Prostate gland (tissue), 2 donors: Measurements from ENCODE around the gene SLAMF8. TPM values are rescaled to one million over a fixed set of nuclear protein-coding genes. Genes with fewer than 3 reads are reported as not detected.

Experiments
- DNase-seq: peaks from one replicate; pipeline ENCODE4 v3.0.0-alpha.2; 2019; ENCODE audit warnings: low spot score
- H3K27ac ChIP-seq, 2 donors: fragments of 200-600 bp; sonication (generic); 2 replicates each; pipeline ENCODE4 v1.5.1; 2017 to 2019
- H3K27me3 ChIP-seq: fragments of 200-600 bp; sonication (generic); replicated peaks from 2 replicates; pipeline ENCODE4 v1.5.1; 2019; ENCODE audit not compliant: insufficient read depth
- H3K36me3 ChIP-seq, 2 donors: fragments of 200-600 bp; sonication (generic); 1 replicate in 1 of 2; 2 replicates in 1 of 2; pipeline versions ENCODE4 v1.5.1 to v1.8.1; 2017 to 2019
- H3K4me1 ChIP-seq: fragments of 200-600 bp; sonication (generic); replicated peaks from 2 replicates; pipeline ENCODE4 v1.5.1; 2019
- H3K4me3 ChIP-seq, 2 donors: fragments of 200-600 bp; sonication (generic); 2 replicates each; pipeline ENCODE4 v1.5.1; 2017 to 2019
- H3K9me3 ChIP-seq: fragments of 200-600 bp; sonication (generic); 2 replicates; pipeline ENCODE4 v1.5.1; 2017
- POLR2A ChIP-seq: fragments of 450-650 bp; IDR thresholded peaks from one replicate; pipeline ENCODE4 v1.6.1; 2016; ENCODE audit warnings: antibody characterized with exemption, mild to moderate bottlenecking
- POLR2AphosphoS5 ChIP-seq: sonication (generic); formaldehyde crosslinking; IDR thresholded peaks from one replicate; pipeline ENCODE4 v1.6.1; 2017; ENCODE audit warnings: antibody characterized with exemption
- WGBS: methylation state at CpG from one replicate; pipeline ENCODE4 v1.1.5; 2018; 5-methylcytosine and 5-hydroxymethylcytosine counted together
- intact Hi-C: fragments of 100-400 bp; cut with DNase I; formaldehyde crosslinking; loops from one replicate; pipeline ENCODE4 v1.14.2; 2022
- total RNA-seq, 2 donors: library from RNA; depleted of rRNA; stranded (reverse); fragments of >200 nt; gene quantifications; one replicate each; pipeline ENCODE4 v1.1.0, GENCODE V29; 2016
- TF ChIP-seq, protein P1 (sequence below), 4 experiments: fragments of 200-600 bp in 2 of 4; fragments of 450-650 bp in 2 of 4; sonication (generic) in 2 of 4; IDR thresholded peaks; 1 replicate in 3 of 4; 2 replicates in 1 of 4; pipeline ENCODE4 v1.5.1; 2016 to 2019; ENCODE audit warnings: antibody characterized with exemption in 4 of 4, mild to moderate bottlenecking in 2 of 4, moderate library complexity in 2 of 4

SLAMF8 gene
- total RNA-seq, 2 donors from 2014 or later = 1.1 to 1.2 TPM

DNA sequence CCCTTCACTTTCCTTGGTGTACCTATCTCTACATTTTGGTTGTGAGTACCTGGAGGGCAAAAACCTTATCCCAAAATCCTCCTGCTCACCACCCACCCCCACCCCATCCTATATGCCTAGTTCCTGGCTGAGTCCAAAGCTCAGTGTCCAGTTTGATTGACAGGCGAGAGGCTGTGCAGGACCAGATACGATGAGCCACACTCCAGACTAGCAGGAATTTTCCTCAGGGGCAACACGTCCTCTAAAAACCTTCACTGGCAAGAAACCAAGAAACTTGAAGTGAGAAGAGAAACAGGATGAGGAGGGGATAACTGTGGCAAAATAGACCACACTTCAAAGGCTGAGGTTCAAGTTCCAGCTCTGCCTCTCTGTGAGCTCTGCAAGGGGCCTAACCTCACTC is 1.1 kb upstream of the SLAMF8 start:
- TF ChIP-seq POLR2AphosphoS5 = no peak
- TF ChIP-seq, protein P1, sequence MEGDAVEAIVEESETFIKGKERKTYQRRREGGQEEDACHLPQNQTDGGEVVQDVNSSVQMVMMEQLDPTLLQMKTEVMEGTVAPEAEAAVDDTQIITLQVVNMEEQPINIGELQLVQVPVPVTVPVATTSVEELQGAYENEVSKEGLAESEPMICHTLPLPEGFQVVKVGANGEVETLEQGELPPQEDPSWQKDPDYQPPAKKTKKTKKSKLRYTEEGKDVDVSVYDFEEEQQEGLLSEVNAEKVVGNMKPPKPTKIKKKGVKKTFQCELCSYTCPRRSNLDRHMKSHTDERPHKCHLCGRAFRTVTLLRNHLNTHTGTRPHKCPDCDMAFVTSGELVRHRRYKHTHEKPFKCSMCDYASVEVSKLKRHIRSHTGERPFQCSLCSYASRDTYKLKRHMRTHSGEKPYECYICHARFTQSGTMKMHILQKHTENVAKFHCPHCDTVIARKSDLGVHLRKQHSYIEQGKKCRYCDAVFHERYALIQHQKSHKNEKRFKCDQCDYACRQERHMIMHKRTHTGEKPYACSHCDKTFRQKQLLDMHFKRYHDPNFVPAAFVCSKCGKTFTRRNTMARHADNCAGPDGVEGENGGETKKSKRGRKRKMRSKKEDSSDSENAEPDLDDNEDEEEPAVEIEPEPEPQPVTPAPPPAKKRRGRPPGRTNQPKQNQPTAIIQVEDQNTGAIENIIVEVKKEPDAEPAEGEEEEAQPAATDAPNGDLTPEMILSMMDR (IDR thresholded peaks at IDR 0.05) = no peak
- TF ChIP-seq POLR2A = no peak
- DNase-seq = no peak
- Histone ChIP-seq H3K9me3 (no peaks in the 10 kb centered on the region), H3K4me3 (no peak overlapping the region), H3K4me1 (no peaks in the 10 kb centered on the region), H3K27me3 (no peaks in the 10 kb centered on the region), H3K27ac (no peak overlapping the region), H3K36me3 (no peaks in the 10 kb centered on the region)
- 58% methylated on average over 3 of the region's 3 CpGs for WGBS
- intact Hi-C loops = no loop called here

DNA sequence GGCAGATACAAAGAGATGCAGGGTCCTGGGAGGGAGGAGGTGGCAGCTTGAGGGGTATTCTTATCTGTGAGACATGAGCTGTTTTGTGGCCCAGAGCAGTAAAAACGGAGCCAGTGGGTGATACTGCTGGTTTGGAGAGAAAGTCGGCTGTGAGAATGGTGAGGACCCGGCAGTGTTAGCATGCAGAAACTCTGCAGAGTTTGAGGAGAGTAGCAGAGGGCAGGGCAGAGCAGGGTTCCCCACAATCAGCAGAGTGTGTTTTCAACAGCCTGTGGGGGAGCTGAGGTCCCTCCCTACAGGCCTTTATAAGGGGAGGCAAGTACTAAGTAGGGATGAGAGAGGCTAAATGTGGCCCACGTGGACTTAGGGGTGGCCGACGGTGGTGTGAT is 423 bp downstream of the SLAMF8 start:
- H3K4me1 ChIP-seq = no peaks in the 10 kb centered on the region
- DNase-seq = no peak
- intact Hi-C loops = no loop called here
- no peak overlapping the region for H3K27ac ChIP-seq
- 82% methylated on average over 6 of the region's 6 CpGs for WGBS
- no peaks in the 10 kb centered on the region for H3K36me3 ChIP-seq
- H3K4me3 ChIP-seq = no peak overlapping the region
- TF ChIP-seq, protein P1 (IDR thresholded peaks at IDR 0.05) = no peak
- TF ChIP-seq POLR2AphosphoS5 (no peak), POLR2A (no peak)
- H3K27me3 ChIP-seq = no peaks in the 10 kb centered on the region
- H3K9me3 ChIP-seq = no peaks in the 10 kb centered on the region

DNA sequence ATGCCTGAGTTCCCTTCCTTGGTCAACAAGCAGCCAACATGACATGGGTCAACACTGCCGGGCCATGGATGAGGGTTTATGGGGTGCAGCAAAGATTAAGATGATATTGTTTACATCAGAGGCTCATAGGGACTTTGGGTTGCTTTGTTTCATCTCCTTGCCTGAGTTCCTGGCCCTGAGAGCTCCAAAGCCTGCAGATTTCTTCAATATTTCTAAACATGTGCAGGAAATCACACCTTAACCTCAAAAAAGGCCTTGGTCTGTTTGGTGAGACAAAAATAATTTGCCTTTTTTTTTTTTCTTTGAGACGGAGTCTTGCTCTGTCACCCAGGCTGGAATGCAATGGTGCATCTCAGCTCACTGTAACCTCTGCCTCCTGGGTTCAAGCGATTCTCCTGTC is 876 bp downstream of the SLAMF8 start:
- Histone ChIP-seq H3K27ac (no peak overlapping the region), H3K9me3 (no peaks in the 10 kb centered on the region), H3K4me1 (no peaks in the 10 kb centered on the region), H3K27me3 (no peaks in the 10 kb centered on the region), H3K36me3 (no peaks in the 10 kb centered on the region), H3K4me3 (no peak overlapping the region)
- DNase-seq = no peak
- intact Hi-C loops = no loop called here
- TF ChIP-seq, protein P1 (IDR thresholded peaks at IDR 0.05) = no peak
- no peak for TF ChIP-seq POLR2A
- no peak for TF ChIP-seq POLR2AphosphoS5
- WGBS = 97% methylated on average over 3 of the region's 3 CpGs

DNA sequence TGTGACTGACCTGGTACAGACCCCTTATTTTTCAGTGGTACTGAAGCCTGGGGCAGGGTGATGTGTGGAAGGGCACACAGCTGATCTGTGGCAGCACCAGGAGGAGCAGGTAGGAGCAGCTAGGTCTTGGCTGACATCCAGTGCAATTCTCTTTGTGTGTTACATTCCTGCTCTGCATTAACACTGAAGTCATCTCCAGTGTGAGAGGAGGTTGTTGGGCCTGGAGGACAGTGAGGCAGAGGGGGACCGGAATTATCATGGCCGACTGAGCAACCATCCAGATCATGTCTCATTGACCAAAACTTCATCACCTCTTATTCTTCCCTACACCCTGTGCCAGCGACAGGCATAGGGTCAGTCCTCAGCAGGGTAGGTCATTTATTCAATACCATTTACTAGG is 1.5 kb downstream of the SLAMF8 start:
- no peak overlapping the region for H3K4me3 ChIP-seq
- no peaks in the 10 kb centered on the region for H3K4me1 ChIP-seq
- TF ChIP-seq, protein P1 (IDR thresholded peaks at IDR 0.05) = no peak
- no peak for TF ChIP-seq POLR2A
- TF ChIP-seq POLR2AphosphoS5 = no peak
- intact Hi-C loops = no loop called here
- no peak overlapping the region for H3K27ac ChIP-seq
- DNase-seq = no peak
- H3K9me3 ChIP-seq = no peaks in the 10 kb centered on the region
- WGBS = 79% methylated on average over 3 of the region's 3 CpGs
- no peaks in the 10 kb centered on the region for H3K36me3 ChIP-seq
- no peaks in the 10 kb centered on the region for H3K27me3 ChIP-seq

DNA sequence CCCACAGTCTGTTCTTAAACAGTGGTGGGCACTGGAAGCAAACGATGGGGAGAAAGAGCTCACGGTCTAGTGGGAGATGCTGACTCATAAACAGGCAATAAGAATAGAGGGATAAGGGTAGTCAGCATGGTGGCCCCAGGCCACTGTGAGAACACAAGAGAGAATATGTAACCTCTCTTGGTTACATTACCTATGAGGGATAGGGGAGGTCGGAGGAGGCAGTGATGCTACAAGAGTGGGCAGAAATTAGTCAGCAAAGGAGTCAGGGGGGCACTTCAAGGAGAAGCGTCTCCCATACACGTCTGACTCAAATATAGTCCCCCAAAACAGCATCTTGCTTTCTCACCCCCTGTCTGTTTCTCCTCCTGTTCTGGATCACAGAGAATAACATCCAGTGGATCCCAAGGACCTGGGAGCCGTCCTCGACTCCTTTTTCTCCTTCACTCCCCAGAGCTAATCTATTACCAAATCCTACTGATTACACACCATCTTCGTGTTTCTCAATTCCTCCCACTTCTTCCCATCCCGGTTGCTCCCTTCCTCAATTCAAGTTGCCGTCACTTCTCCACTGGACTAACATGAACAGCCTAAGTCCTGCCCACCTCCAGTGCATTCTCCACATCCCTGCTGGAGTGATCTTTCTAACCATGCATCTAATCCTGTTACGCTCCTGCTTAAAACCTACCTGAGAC is 2.1 kb downstream of the SLAMF8 start:
- H3K4me1 ChIP-seq = no peaks in the 10 kb centered on the region

More for the DNA sequence above, 2.1 kb downstream of the SLAMF8 start:
- H3K27ac ChIP-seq = no peak overlapping the region
- intact Hi-C loops = no loop called here
- 88% methylated on average over 11 of the region's 11 CpGs for WGBS
- no peaks in the 10 kb centered on the region for H3K36me3 ChIP-seq
- no peaks in the 10 kb centered on the region for H3K27me3 ChIP-seq
- DNase-seq = no peak
- TF ChIP-seq POLR2AphosphoS5 (no peak), POLR2A (no peak)
- TF ChIP-seq, protein P1 (IDR thresholded peaks at IDR 0.05) = no peak
- no peaks in the 10 kb centered on the region for H3K9me3 ChIP-seq
- no peak overlapping the region for H3K4me3 ChIP-seq
